K562 (cell line): ENCODE data around the gene LRRC49. TPM values are rescaled to one million over a fixed set of nuclear protein-coding genes. Genes with fewer than 3 reads are reported as not detected.

Experiments
- ATAC-seq: fragments of 200-7000 bp; cut with Tn5 transposase; 3 replicates; pipeline ENCODE4 v1.9.1; 2020; ENCODE audit warnings: moderate library complexity
- BruUV-seq: library from RNA; stranded (reverse); fragments of 400-500 nt; replicated peaks from 2 replicates; lab custom pipeline; 2021; lab: Mats Ljungman, UMichigan
- CTCF ChIA-PET: fragments of 300-600 bp; formaldehyde crosslinking; extraction: SDS; loops from one replicate; lab custom pipeline; 2021; ENCODE audit warnings: low intra/inter-chr PET ratio; lab: Yijun Ruan, JAX
- POLR2A ChIA-PET: fragments of 300-600, 350-650 bp; sonication (Branson Sonifier 250); formaldehyde crosslinking; extraction: SDS; loops from one replicate; lab custom pipeline; 2021; ENCODE audit warnings: antibody characterized with exemption, inconsistent platforms; lab: Yijun Ruan, JAX
- DNase-seq, 4 experiments: peaks; one replicate each; pipeline versions ENCODE4 v3.0.0 to v3.0.0-alpha.2; 2011 to 2018; ENCODE audit warnings: low spot score in 3 of 4, mixed read lengths in 3 of 4; ENCODE audit errors: extremely low read depth in 1 of 4
- FAIRE-seq: peaks from 2 replicates; lab custom pipeline; 2011; peaks lifted over from hg19 to GRCh38; lab: Jason Lieb, UNC
- H2AFZ ChIP-seq: 2 replicates; pipeline ENCODE4 v1.6.0; 2011; ENCODE audit warnings: low read depth, low read length, control low read depth, inconsistent platforms
- H3K27ac ChIP-seq: fragments of 200-600 bp; 3 replicates; pipeline ENCODE4 v1.8.0; 2011; ENCODE audit warnings: low read depth, mild to moderate bottlenecking, control low read depth, inconsistent platforms, low read length, moderate library complexity, mixed read lengths; ENCODE audit errors: extremely low read depth
- H3K27me3 ChIP-seq, 2 experiments: fragments of 300-600 bp in 1 of 2; 2 replicates in 1 of 2; 3 replicates in 1 of 2; pipeline versions ENCODE4 v1.6.0 to v1.8.0; 2011; ENCODE audit warnings: inconsistent platforms in 2 of 2, low read length in 2 of 2, mild to moderate bottlenecking in 1 of 2, mixed read lengths in 1 of 2, moderate library complexity in 1 of 2; ENCODE audit not compliant: control insufficient read depth in 2 of 2, insufficient read depth in 2 of 2
- H3K36me3 ChIP-seq: fragments of 300-600 bp; 3 replicates; pipeline ENCODE4 v1.8.0; 2011; ENCODE audit warnings: mild to moderate bottlenecking, low read length, inconsistent platforms; ENCODE audit not compliant: control insufficient read depth, insufficient read depth
- H3K4me1 ChIP-seq, 2 experiments: fragments of 200-600 bp in 1 of 2; replicated peaks in 1 of 2; 2 replicates in 1 of 2; 3 replicates in 1 of 2; pipeline versions ENCODE4 v1.5.1 to v1.8.0; 2011; ENCODE audit warnings: inconsistent platforms in 2 of 2, low read length in 2 of 2, mild to moderate bottlenecking in 1 of 2, mixed read lengths in 1 of 2, moderate library complexity in 1 of 2; ENCODE audit not compliant: control insufficient read depth in 2 of 2, insufficient read depth in 2 of 2
- H3K4me2 ChIP-seq: 2 replicates; pipeline ENCODE4 v1.6.1; 2011; ENCODE audit warnings: low read length, control low read depth, inconsistent platforms, mixed read lengths; ENCODE audit not compliant: insufficient read depth
- H3K4me3 ChIP-seq: fragments of 200-600 bp; sonication (generic), shearing (Covaris generic); 2 replicates; pipeline ENCODE4 v1.5.1; 2016; ENCODE audit warnings: control low read depth, inconsistent platforms
- H3K79me2 ChIP-seq: fragments of 200-600 bp; 3 replicates; pipeline ENCODE4 v1.8.0; 2011; ENCODE audit warnings: low read length, inconsistent platforms; ENCODE audit not compliant: control insufficient read depth, insufficient read depth
- H3K9ac ChIP-seq, 2 experiments: 2 replicates each; pipeline versions ENCODE4 v1.6.0 to v1.6.1; 2011; ENCODE audit warnings: low read depth in 2 of 2, low read length in 2 of 2, control low read depth in 1 of 2, inconsistent platforms in 1 of 2, mild to moderate bottlenecking in 1 of 2, mixed read lengths in 1 of 2; ENCODE audit not compliant: insufficient read depth in 1 of 2
- H3K9me1 ChIP-seq: one replicate; pipeline ENCODE4 v1.6.0; 2011; ENCODE audit warnings: inconsistent platforms, mild to moderate bottlenecking, low read length, moderate library complexity; ENCODE audit not compliant: control insufficient read depth, insufficient read depth
- H3K9me3 ChIP-seq: replicated peaks from 2 replicates; pipeline ENCODE4 v1.5.1; 2011; ENCODE audit warnings: low read depth, low read length, inconsistent platforms; ENCODE audit not compliant: control insufficient read depth, insufficient read depth
- H4K20me1 ChIP-seq: replicated peaks from 2 replicates; pipeline ENCODE4 v1.6.1; 2011; ENCODE audit warnings: low read length, inconsistent platforms, mixed read lengths; ENCODE audit not compliant: control insufficient read depth, insufficient read depth
- MTF1 ChIP-seq: fragments of 250-450 bp; sonication (Bioruptor Pico); IDR thresholded peaks from 2 replicates; pipeline ENCODE4 v1.9.0; 2021; ENCODE audit warnings: moderate library complexity, mild to moderate bottlenecking, inconsistent platforms, borderline replicate concordance
- NR2C2 ChIP-seq, 2 experiments: fragments of 200-800 bp in 1 of 2; sonication (Bioruptor generic) in 1 of 2; sonication (generic) in 1 of 2; formaldehyde crosslinking in 1 of 2; IDR thresholded peaks; 2 replicates each; pipeline versions ENCODE4 v1.6.1 to v1.8.0; 2016 to 2022; ENCODE audit warnings: mild to moderate bottlenecking in 1 of 2, missing compliant biosample characterization in 1 of 2, missing genetic modification characterization in 1 of 2, missing genetic modification reagents in 1 of 2
- NUFIP1 ChIP-seq: fragments of 450-650 bp; IDR thresholded peaks from 2 replicates; pipeline ENCODE4 v1.6.1; 2018; ENCODE audit not compliant: partially characterized antibody
- RBM22 ChIP-seq: fragments of 200-400 bp; formaldehyde crosslinking; IDR thresholded peaks from 2 replicates; pipeline ENCODE4 v1.6.1; 2018; ENCODE audit warnings: low read length, low read depth; ENCODE audit not compliant: poor library complexity, severe bottlenecking
- SNRNP70 ChIP-seq: fragments of 200-400 bp; formaldehyde crosslinking; optimal IDR thresholded peaks from 2 replicates; pipeline ENCODE3; 2017; ENCODE audit warnings: low read depth, low read length
- ZFP1 ChIP-seq: fragments of 450-650 bp; formaldehyde crosslinking; IDR thresholded peaks from 2 replicates; pipeline ENCODE4 v1.4.0; 2020; ENCODE audit warnings: mild to moderate bottlenecking, mixed read lengths
- ZNF140 ChIP-seq: fragments of 250-450 bp; sonication (Bioruptor Pico); IDR thresholded peaks from 2 replicates; pipeline ENCODE4 v1.8.0; 2021; ENCODE audit warnings: moderate library complexity, mild to moderate bottlenecking, inconsistent platforms
- ZNF311 ChIP-seq: fragments of 250-450 bp; sonication (Bioruptor Pico); IDR thresholded peaks from 2 replicates; pipeline ENCODE4 v1.4.0; 2020; ENCODE audit warnings: mild to moderate bottlenecking, moderate library complexity
- WGBS: fragments of 100-300 bp; shearing (Covaris generic); methylation state at CpG from one replicate; pipeline ENCODE4 v1.1.6; 2016; ENCODE audit warnings: low coverage, mixed read lengths; ENCODE audit not compliant: insufficient coverage; ENCODE audit errors: missing lambda C conversion rate; 5-methylcytosine and 5-hydroxymethylcytosine counted together
- in situ Hi-C: fragments of 300-500 bp; cut with MboI; formaldehyde crosslinking; loops from 4 replicates; pipeline ENCODE4 v1.15.0; 2018; ENCODE audit warnings: inconsistent platforms, mixed read lengths
- intact Hi-C: fragments of 100-400 bp; cut with micrococcal nuclease; formaldehyde crosslinking; loops from 2 replicates; pipeline ENCODE4 v1.14.2; 2022
- polyA plus RNA-seq, 8 experiments: library from polyadenylated mRNA; depleted of rRNA in 4 of 8; stranded (reverse) in 5 of 8; unstranded in 3 of 8; fragments of >200 nt; fragmentation: Nextera tagmentation in 2 of 8; fragmentation: Illumina TruSeq in 1 of 8; extraction: Ambion mirVana in 2 of 8; extraction: Trizol in 1 of 8; gene quantifications; 2 replicates each; pipeline versions ENCODE4 v1.2.1 to v1.2.3, GENCODE V29; 2011 to 2014; ENCODE audit warnings: inconsistent platforms in 1 of 8, missing spikeins in 1 of 8
- total RNA-seq, 7 experiments: library from RNA; depleted of rRNA in 6 of 7; stranded (reverse); fragments of >200 nt in 6 of 7; fragmentation: Illumina TruSeq in 2 of 7; extraction: Trizol in 2 of 7; gene quantifications; 2 replicates each; pipeline versions ENCODE4 v1.2.1 to v1.2.3, GENCODE V29; 2011 to 2021; ENCODE audit warnings: low replicate concordance in 1 of 7
- TF ChIP-seq, protein P1 (sequence below): fragments of 200-400 bp; formaldehyde crosslinking; IDR thresholded peaks from 2 replicates; pipeline ENCODE4 v1.6.1; 2017; ENCODE audit warnings: mild to moderate bottlenecking, low read depth, low read length, moderate library complexity

Gene LRRC49
- total and polyA plus RNA-seq, 9 of the 15 experiments (the other 6 are each of a cell fraction or from before 2014, with no cell fraction given), result 0.32 TPM; not detected in 8

DNA sequence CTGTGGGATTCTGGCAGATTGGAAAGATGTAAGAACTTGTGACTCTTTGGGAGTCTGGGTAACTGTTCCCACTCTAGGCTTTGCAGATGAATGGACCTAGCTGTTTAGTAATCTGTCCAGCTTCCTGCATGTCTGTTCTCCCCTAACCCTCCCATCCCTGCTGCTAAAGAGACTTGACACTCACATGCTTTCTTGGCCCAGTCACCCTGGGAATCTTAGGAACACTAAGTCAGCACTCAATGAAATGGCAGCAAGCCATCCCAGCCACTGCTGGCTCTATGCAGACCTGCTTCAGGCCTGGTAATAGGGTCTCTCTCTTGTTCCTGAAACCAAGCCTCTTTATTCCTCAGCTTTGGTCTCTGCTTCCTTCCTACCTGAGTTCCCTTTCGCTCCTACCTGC, 158.9 kb downstream of the LRRC49 start (continued):
- no peak for TF ChIP-seq SNRNP70
- TF ChIP-seq NR2C2 (CRISPR knock-in tag; IDR thresholded peaks at IDR 0.05), result no peak
- no peak for TF ChIP-seq NR2C2 (tag; IDR thresholded peaks at IDR 0.05)
- TF ChIP-seq RBM22, result no peak
- TF ChIP-seq ZNF311 (CRISPR knock-in tag), result no peak

DNA sequence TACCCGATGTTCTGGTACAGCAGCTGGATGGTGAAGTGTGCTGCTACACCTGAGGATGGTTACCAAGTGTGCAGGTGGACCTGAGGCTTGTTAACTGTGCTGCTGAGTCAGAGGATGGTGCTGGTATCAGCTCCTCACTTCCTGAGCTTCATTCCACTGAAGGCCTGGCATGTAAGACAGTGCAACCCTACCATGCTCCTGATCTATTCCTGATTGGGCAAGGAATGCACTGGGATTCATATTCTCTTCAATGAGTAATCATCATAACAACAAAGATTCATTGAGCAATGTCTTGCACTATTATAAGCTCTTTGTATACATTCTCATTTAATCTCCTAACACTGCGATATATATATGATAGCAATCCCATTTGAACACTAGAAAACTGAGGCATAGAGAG, 159.7 kb downstream of the LRRC49 start:
- Histone ChIP-seq H3K4me1 (no peaks in the 10 kb centered on the region), H3K9me3 (no peaks in the 10 kb centered on the region), H3K9ac (no peak overlapping the region), H3K79me2 (no peaks in the 10 kb centered on the region), H2AFZ (no peak overlapping the region), H4K20me1 (no peaks in the 10 kb centered on the region), H3K27ac (no peak overlapping the region), H3K36me3 (no peaks in the 10 kb centered on the region), H3K9me1 (no peaks in the 10 kb centered on the region), H3K4me3 (no peak overlapping the region), H3K27me3 (no peaks in the 10 kb centered on the region), H3K4me2 (no peak overlapping the region)
- FAIRE-seq (no peak), DNase-seq (no peak), ATAC-seq (no peak)
- in situ Hi-C loops, result no loop called here
- CTCF ChIA-PET, result no interaction called here
- POLR2A ChIA-PET, result no interaction called here
- WGBS, result 0% methylated on average over 2 of the region's 2 CpGs
- BruUV-seq, result no TSS peak
- intact Hi-C loops, result no loop called here
- TF ChIP-seq ZFP1 (CRISPR knock-in tag) (no peak), ZNF140 (no peak), NUFIP1 (no peak), MTF1 (CRISPR knock-in tag) (no peak)
- TF ChIP-seq, protein P1, sequence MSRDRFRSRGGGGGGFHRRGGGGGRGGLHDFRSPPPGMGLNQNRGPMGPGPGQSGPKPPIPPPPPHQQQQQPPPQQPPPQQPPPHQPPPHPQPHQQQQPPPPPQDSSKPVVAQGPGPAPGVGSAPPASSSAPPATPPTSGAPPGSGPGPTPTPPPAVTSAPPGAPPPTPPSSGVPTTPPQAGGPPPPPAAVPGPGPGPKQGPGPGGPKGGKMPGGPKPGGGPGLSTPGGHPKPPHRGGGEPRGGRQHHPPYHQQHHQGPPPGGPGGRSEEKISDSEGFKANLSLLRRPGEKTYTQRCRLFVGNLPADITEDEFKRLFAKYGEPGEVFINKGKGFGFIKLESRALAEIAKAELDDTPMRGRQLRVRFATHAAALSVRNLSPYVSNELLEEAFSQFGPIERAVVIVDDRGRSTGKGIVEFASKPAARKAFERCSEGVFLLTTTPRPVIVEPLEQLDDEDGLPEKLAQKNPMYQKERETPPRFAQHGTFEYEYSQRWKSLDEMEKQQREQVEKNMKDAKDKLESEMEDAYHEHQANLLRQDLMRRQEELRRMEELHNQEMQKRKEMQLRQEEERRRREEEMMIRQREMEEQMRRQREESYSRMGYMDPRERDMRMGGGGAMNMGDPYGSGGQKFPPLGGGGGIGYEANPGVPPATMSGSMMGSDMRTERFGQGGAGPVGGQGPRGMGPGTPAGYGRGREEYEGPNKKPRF, result no peak
